Mammary epithelial cell (primary cell): ENCODE data around the gene GPS1.

Source experiments
- CTCF ChIP-seq, 2 donors: IDR thresholded peaks in 1 of 2; conservative IDR thresholded peaks in 1 of 2; 2 replicates each; pipeline ENCODE4 v1.5.1; 2011 to 2012; ENCODE audit warnings: inconsistent platforms in 2 of 2, low read length in 2 of 2, mild to moderate bottlenecking in 2 of 2, control low read depth in 1 of 2, low read depth in 1 of 2; ENCODE audit not compliant: insufficient read depth in 1 of 2; ENCODE audit errors: extremely low read depth in 1 of 2
- EZH2 ChIP-seq: IDR thresholded peaks from 2 replicates; pipeline ENCODE4 v1.6.1; 2012; ENCODE audit warnings: low read length, inconsistent platforms, borderline replicate concordance

DNA sequence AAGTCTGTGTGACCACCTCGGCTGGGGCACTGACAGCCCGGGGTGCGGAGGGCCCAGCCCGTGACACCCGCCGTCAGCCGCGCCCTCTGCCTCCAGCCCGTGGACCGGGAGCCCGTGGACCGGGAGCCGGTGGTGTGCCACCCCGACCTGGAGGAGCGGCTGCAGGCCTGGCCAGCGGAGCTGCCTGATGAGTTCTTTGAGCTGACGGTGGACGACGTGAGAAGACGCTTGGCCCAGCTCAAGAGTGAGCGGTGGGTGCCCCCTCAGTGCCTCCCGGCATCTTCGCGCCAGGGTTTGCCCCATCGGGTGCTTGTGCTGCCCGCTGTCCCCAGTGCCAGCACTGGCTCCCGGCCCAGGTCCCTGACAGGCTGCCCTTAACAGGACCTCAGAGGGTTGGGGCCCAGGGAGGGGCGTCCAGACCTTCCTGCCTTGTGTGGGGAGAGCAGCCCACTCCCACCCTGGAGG is 42.7 kb upstream of the GPS1 start:
- TF ChIP-seq CTCF (conservative IDR thresholded peaks at IDR 0.05 in 1 of 2, IDR thresholded peaks at IDR 0.05 in 1 of 2; ENCODE audit: extremely low read depth in 1 of 2, insufficient read depth in 1 of 2, low read depth in 1 of 2, low read length in 2 of 2), result no peak
- TF ChIP-seq EZH2, result no peak
